Body of pancreas (tissue), 4 donors: ENCODE results near the gene PTHLH. TPM values are rescaled to one million over a fixed set of nuclear protein-coding genes. Genes with fewer than 3 reads are reported as not detected.
A peak's percentile ranks its signal among the peaks of the same experiment; 100 is the strongest.

Experiments used
- ATAC-seq: fragments of 150-250 bp; one replicate; pipeline ENCODE4 v1.9.1; 2016
- DNase-seq, 4 donors: peaks; one replicate each; pipeline ENCODE4 v3.0.0-alpha.2; 2019
- H3K27ac ChIP-seq, 4 donors: fragments of 200-600 bp; sonication (generic); 1 replicate in 3 of 4; 2 replicates in 1 of 4; pipeline versions ENCODE4 v1.5.1 to v1.6.1; 2016 to 2019; ENCODE audit warnings: mild to moderate bottlenecking in 1 of 4, mixed read lengths in 1 of 4, moderate library complexity in 1 of 4
- H3K27me3 ChIP-seq, 2 donors: fragments of 200-600 bp; sonication (generic); one replicate each; pipeline ENCODE4 v1.6.0; 2016; ENCODE audit warnings: mild to moderate bottlenecking in 1 of 2
- H3K36me3 ChIP-seq, 2 donors: fragments of 200-600 bp; sonication (generic); replicated peaks in 1 of 2; 2 replicates each; pipeline ENCODE4 v1.5.1; 2016; ENCODE audit warnings: low read depth in 2 of 2; ENCODE audit not compliant: insufficient read depth in 1 of 2
- H3K4me1 ChIP-seq: fragments of 200-600 bp; sonication (generic); one replicate; pipeline ENCODE4 v1.6.0; 2016
- H3K4me3 ChIP-seq, 2 donors: fragments of 200-600 bp; sonication (generic); 1 replicate in 1 of 2; 2 replicates in 1 of 2; pipeline ENCODE4 v1.5.1; 2016 to 2019
- H3K9me3 ChIP-seq, 3 donors: fragments of 200-600 bp; sonication (generic); 1 replicate in 2 of 3; 2 replicates in 1 of 3; pipeline ENCODE4 v1.5.1; 2016
- POLR2A ChIP-seq, 3 donors: fragments of 450-650 bp; IDR thresholded peaks; one replicate each; pipeline ENCODE4 v1.6.1; 2016; ENCODE audit warnings: antibody characterized with exemption in 3 of 3, mild to moderate bottlenecking in 2 of 3
- WGBS, 2 donors: methylation state at CpG; one replicate each; pipeline ENCODE4 v1.1.5; 2017; 5-methylcytosine and 5-hydroxymethylcytosine counted together
- intact Hi-C: fragments of 100-400 bp; cut with DNase I; formaldehyde crosslinking; loops from one replicate; pipeline ENCODE4 v1.15.1; 2023
- total RNA-seq, 2 donors: library from RNA; depleted of rRNA; stranded (reverse); fragments of >200 nt; gene quantifications; one replicate each; pipeline ENCODE4 v1.1.0, GENCODE V29; 2016
- TF ChIP-seq, protein P1 (sequence below), 7 experiments: fragments of 450-650 bp in 4 of 7; fragments of 200-600 bp in 3 of 7; sonication (generic) in 3 of 7; IDR thresholded peaks; one replicate each; pipeline ENCODE4 v1.5.1; 2016 to 2019; ENCODE audit warnings: antibody characterized with exemption in 7 of 7

The PTHLH gene
- total RNA-seq, 2 donors from 2014 or later: 0.78 TPM; not detected in 1

DNA sequence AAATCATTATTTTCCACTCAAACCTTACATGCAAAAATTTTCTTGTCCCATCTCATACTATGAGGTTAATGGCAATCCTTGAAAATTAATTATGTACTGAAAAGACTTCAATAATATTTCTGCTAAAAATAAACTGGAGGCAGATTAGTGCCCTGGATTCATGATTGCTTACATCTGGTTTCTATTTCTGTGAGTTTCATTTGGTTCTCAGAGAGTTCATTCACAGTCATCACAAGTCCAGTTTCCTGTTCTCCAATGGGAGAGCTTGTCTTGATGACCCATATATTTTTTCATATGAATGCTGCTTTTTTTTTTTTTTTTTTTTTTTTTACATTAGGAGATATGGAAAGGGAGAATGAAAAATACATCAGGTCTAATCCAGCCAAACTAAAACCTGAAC lies 6.6 kb upstream of the PTHLH start:
- Histone ChIP-seq H3K4me3 (no peak overlapping the region), H3K9me3 (no peaks in the 10 kb centered on the region), H3K27me3 (no peaks in the 10 kb centered on the region), H3K27ac (no peak overlapping the region), H3K36me3 (no peaks in the 10 kb centered on the region), H3K4me1 (peaks cover 19% of the 10 kb centered on the region)
- DNase-seq (no peak), ATAC-seq (no peak)
- no peak for TF ChIP-seq POLR2A (IDR thresholded peaks at IDR 0.05)
- TF ChIP-seq, protein P1, sequence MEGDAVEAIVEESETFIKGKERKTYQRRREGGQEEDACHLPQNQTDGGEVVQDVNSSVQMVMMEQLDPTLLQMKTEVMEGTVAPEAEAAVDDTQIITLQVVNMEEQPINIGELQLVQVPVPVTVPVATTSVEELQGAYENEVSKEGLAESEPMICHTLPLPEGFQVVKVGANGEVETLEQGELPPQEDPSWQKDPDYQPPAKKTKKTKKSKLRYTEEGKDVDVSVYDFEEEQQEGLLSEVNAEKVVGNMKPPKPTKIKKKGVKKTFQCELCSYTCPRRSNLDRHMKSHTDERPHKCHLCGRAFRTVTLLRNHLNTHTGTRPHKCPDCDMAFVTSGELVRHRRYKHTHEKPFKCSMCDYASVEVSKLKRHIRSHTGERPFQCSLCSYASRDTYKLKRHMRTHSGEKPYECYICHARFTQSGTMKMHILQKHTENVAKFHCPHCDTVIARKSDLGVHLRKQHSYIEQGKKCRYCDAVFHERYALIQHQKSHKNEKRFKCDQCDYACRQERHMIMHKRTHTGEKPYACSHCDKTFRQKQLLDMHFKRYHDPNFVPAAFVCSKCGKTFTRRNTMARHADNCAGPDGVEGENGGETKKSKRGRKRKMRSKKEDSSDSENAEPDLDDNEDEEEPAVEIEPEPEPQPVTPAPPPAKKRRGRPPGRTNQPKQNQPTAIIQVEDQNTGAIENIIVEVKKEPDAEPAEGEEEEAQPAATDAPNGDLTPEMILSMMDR (IDR thresholded peaks at IDR 0.05): no peak
- intact Hi-C loops: no loop called here

DNA sequence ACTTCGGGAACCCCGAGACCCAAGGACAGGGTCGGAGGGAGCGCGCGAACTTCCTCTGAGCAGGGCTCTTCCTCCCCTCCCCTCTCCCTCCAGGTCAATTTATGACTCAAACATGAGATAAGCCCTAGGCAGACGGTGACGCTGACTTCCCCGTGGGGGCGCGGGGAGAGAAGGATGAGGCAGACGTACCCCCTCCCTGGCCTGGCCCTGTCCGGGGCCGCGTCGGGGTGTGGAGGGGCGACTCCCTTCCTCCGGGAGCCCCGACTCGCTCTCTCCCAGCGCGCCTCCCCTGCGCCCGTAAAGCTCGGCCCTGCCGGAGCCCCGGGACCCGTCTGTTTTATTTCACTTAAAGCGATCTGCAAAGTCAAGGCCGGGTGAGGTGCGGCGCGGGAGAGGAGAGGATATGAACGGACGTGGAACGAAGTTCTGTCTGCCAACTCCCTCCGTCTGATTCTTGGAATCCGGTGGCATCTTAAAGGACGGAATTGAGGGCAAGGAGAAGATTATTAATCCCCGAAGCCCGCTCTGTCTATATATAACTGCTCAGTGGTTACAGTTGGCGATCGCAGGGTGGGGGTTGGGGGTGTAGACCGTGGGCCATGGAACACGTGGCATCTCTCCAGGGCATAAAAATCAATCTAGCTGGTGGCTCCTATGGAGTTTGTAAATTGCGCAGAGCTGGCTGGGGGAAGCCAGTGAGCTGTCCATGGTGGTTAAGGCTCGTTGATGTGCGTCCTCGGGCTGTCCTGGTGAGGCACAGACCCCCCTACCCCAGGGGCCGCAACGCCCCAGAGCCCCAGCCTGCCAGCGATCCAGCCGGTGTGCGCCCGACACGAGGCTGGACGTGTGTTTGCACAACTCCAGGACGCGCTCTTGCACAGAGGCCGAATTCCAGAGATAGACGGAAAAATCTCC lies 2.9 kb upstream of the PTHLH start:
- WGBS, 2 donors: 1 to 2% methylated on average over 42 to 60 of the region's 61 CpGs
- peak overlapping the region; percentile 5 to 21 for H3K4me3 ChIP-seq
- H3K9me3 ChIP-seq: no peaks in the 10 kb centered on the region
- DNase-seq (peak; percentile 34 to 49 (median 44)), ATAC-seq (peak; percentile 73)
- intact Hi-C loops: no loop called here
- no peaks in the 10 kb centered on the region for H3K36me3 ChIP-seq
- TF ChIP-seq, protein P1 (IDR thresholded peaks at IDR 0.05): no peak
- TF ChIP-seq POLR2A (IDR thresholded peaks at IDR 0.05): peak; percentile 11 to 24 (median 20)
- no peaks in the 10 kb centered on the region for H3K27me3 ChIP-seq
- peaks cover 34% of the 10 kb centered on the region for H3K4me1 ChIP-seq
- H3K27ac ChIP-seq: no peak overlapping the region

DNA sequence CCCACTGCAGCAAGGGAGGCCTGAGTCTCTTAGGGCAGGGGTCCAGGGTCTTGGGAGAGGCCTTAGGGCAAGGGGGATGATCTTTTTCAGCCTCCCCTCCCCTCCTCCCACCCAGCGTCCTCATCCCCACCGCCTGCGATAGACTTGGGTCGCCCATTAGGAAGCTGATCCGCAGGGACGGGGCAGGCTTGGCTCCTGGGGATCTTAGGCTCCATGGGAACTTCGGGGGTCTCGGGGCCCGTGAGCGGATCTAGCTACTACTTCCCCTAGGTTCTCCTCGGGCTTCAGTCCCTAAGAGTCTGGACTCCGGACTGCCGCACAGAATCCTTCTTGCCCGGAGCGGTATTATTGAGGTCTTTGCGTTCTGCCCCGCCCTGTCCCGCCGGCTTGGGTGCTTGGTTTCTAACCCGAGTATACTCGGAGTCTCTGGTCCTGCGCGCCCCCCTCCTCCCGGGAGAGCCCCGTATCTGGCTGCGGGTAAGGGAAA lies 2.2 kb upstream of the PTHLH start:
- Histone ChIP-seq H3K4me1 (peaks cover 37% of the 10 kb centered on the region), H3K9me3 (no peaks in the 10 kb centered on the region), H3K27ac (no peak overlapping the region), H3K4me3 (peak overlapping the region; percentile 5 to 21), H3K36me3 (no peaks in the 10 kb centered on the region), H3K27me3 (no peaks in the 10 kb centered on the region)
- WGBS, 2 donors: 2 to 4% methylated on average over 5 to 26 of the region's 26 CpGs
- ATAC-seq: no peak
- TF ChIP-seq, protein P1 (IDR thresholded peaks at IDR 0.05): no peak
- no peak for TF ChIP-seq POLR2A (IDR thresholded peaks at IDR 0.05)
- no peak for DNase-seq
- intact Hi-C loops: no loop called here

DNA sequence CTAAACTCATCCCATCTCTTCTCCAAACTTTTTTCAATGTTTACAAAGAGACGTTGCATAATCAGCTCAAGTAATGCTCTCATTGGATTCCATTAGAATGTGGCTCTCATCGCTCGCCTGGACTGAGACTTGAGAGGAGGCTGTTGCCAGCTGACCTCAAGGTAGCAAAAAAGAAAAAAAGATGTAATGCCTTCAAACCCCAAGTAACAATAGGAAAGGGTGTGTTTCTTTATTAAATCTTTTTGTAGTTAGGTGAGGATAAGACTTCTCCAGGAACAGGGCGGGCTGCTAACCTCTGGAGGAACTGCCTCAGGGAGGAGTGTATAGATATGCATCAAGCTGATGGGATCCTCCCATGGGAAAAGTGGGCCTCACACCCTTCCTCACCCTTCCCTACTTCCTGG lies 956 bp upstream of the PTHLH start:
- intact Hi-C loops: no loop called here
- H3K4me3 ChIP-seq: no peak overlapping the region
- no peaks in the 10 kb centered on the region for H3K36me3 ChIP-seq
- H3K27ac ChIP-seq: no peak overlapping the region
- H3K9me3 ChIP-seq: no peaks in the 10 kb centered on the region
- TF ChIP-seq, protein P1 (IDR thresholded peaks at IDR 0.05): no peak
- TF ChIP-seq POLR2A (IDR thresholded peaks at IDR 0.05): no peak
- peaks cover 50% of the 10 kb centered on the region for H3K4me1 ChIP-seq
- 60 to 67% methylated on average over 4 of the region's 4 CpGs for WGBS, 2 donors
- H3K27me3 ChIP-seq: no peaks in the 10 kb centered on the region
- ATAC-seq (no peak), DNase-seq (no peak)
